ENCODE results near the gene ZWILCH. TPM values are rescaled to one million over a fixed set of nuclear protein-coding genes. Genes with fewer than 3 reads are reported as not detected.

The ZWILCH gene
- total and polyA plus RNA-seq, 9 of the 15 experiments (the other 6 are each of a cell fraction or from before 2014, with no cell fraction given) = 32.8 to 94.2 (median 52.1) TPM

- TF ChIP-seq ETS1 (conservative IDR thresholded peaks at IDR 0.05; ENCODE audit: control insufficient read depth, low read depth, low read length) (peak; percentile 66), KLF1 (tag; IDR thresholded peaks at IDR 0.05) (no peak), TEAD4 (IDR thresholded peaks at IDR 0.05; ENCODE audit: low read length) (peak; percentile 19; the same call in 1 of the 2 replicates), TEAD4 (CRISPR knock-in tag; IDR thresholded peaks at IDR 0.05; ENCODE audit: borderline replicate concordance) (no peak), E2F6 (IDR thresholded peaks at IDR 0.05; ENCODE audit: borderline replicate concordance in 1 of 2, extremely low read depth in 1 of 2, insufficient read depth in 1 of 2, insufficient read length in 1 of 2, low read depth in 1 of 2, low read length in 1 of 2, poor library complexity in 1 of 2, severe bottlenecking in 1 of 2) (no peak), KAT2B (IDR thresholded peaks at IDR 0.05; ENCODE audit: low read depth, low read length) (no peak), TAL1 (IDR thresholded peaks at IDR 0.05) (peak; percentile 44), ZBTB12 (CRISPR knock-in tag; IDR thresholded peaks at IDR 0.05) (peak; percentile 63; the same call in 1 of the 2 replicates), ZBED1 (IDR thresholded peaks at IDR 0.05) (peak; percentile 31; the same call in 1 of the 2 replicates), RNF219 (CRISPR knock-in tag; IDR thresholded peaks at IDR 0.05) (no peak), ZNF143 (CRISPR knock-in tag; IDR thresholded peaks at IDR 0.05) (no peak), ZNF609 (CRISPR knock-in tag; IDR thresholded peaks at IDR 0.05; ENCODE audit: borderline replicate concordance) (no peak), FOXO4 (CRISPR knock-in tag; IDR thresholded peaks at IDR 0.05) (0 out of 2 replicates have a peak, but pooled peaks have one; percentile 47)
Observed at GRCh38 chr15:66504563-66505429, at the start of gene ZWILCH, which contains the start of gene RPL4 (continued).
